GM15510 (cell line): ENCODE data around the gene ANKRD12.

Experiments
- POLR2A ChIP-seq: IDR thresholded peaks from 3 replicates; pipeline ENCODE4 v1.6.1; 2011; ENCODE audit warnings: borderline replicate concordance; ENCODE audit not compliant: insufficient read length; ENCODE audit errors: extremely low read depth

ANKRD12 gene

GRCh38 chr18:9136315-9137155 lies at the start of gene ANKRD12:
Gene ANKRD12, plus strand, starts transcription at chr18:9136781. Its CDS starts 45,652 bp downstream, at chr18:9182433.
- TF ChIP-seq POLR2A: peak; percentile 53

GRCh38 chr18:9087144-9087543 lies 49.4 kb upstream of the ANKRD12 start:
- TF ChIP-seq POLR2A: no peak

GRCh38 chr18:9088252-9088651 lies 48.3 kb upstream of the ANKRD12 start:
- no peak for TF ChIP-seq POLR2A

GRCh38 chr18:9090578-9090977 lies 46.0 kb upstream of the ANKRD12 start:
- no peak for TF ChIP-seq POLR2A

GRCh38 chr18:9091066-9091476 lies 45.5 kb upstream of the ANKRD12 start:
- TF ChIP-seq POLR2A: no peak

- TF ChIP-seq POLR2A: no peak
Observed at GRCh38 chr18:9092665-9093064, 43.9 kb upstream of the ANKRD12 start.

GRCh38 chr18:9094307-9095226 lies 42.0 kb upstream of the ANKRD12 start:
- no peak for TF ChIP-seq POLR2A

GRCh38 chr18:9095297-9096006 lies 41.1 kb upstream of the ANKRD12 start:
- TF ChIP-seq POLR2A: peak; percentile 47

- TF ChIP-seq POLR2A: no peak
Observed at GRCh38 chr18:9096007-9096371, 40.6 kb upstream of the ANKRD12 start.

- TF ChIP-seq POLR2A: no peak
Observed at GRCh38 chr18:9096685-9097084, 39.9 kb upstream of the ANKRD12 start.

- TF ChIP-seq POLR2A: no peak
Observed at GRCh38 chr18:9097349-9097748, 39.2 kb upstream of the ANKRD12 start.

- no peak for TF ChIP-seq POLR2A
Observed at GRCh38 chr18:9100796-9101195, 35.8 kb upstream of the ANKRD12 start.

- TF ChIP-seq POLR2A: no peak
Observed at GRCh38 chr18:9101730-9102507, 34.7 kb upstream of the ANKRD12 start.
